OCI-LY3 (cell line): ENCODE results near the gene ZDHHC14.

Source experiments
- H2AFZ ChIP-seq: fragments of 200-600, 300-600 bp; shearing (Covaris generic); 2 replicates; pipeline ENCODE4 v1.6.0; 2014; ENCODE audit warnings: antibody characterized with exemption, low read depth, low read length
- H3K27ac ChIP-seq: fragments of 200-600, 300-600 bp; sonication (generic); 2 replicates; pipeline ENCODE4 v1.5.1; 2014; ENCODE audit warnings: mild to moderate bottlenecking, low read length, moderate library complexity, mixed read lengths
- H3K27me3 ChIP-seq: fragments of 200-600, 300-600 bp; sonication (generic); 2 replicates; pipeline ENCODE4 v1.6.1; 2014; ENCODE audit warnings: low read depth, low read length, mixed read lengths
- H3K36me3 ChIP-seq: fragments of 200-600, 300-600 bp; sonication (generic); replicated peaks from 2 replicates; pipeline ENCODE3; 2014; ENCODE audit warnings: low read depth, low read length, mixed read lengths
- H3K4me1 ChIP-seq: fragments of 300-600, 200-600 bp; sonication (generic); 2 replicates; pipeline ENCODE4 v1.6.1; 2014; ENCODE audit warnings: low read length, mixed read lengths
- H3K4me2 ChIP-seq: fragments of 200-600, 300-600 bp; sonication (generic); 2 replicates; pipeline ENCODE4 v1.6.1; 2014; ENCODE audit warnings: low read length, mixed read lengths
- H3K4me3 ChIP-seq: fragments of 300-600, 200-600 bp; sonication (generic); 2 replicates; pipeline ENCODE4 v1.5.1; 2014; ENCODE audit warnings: antibody characterized with exemption, mild to moderate bottlenecking, low read length, moderate library complexity
- H3K79me2 ChIP-seq: fragments of 300-600, 200-600 bp; shearing (Covaris generic); 2 replicates; pipeline ENCODE4 v1.6.1; 2014; ENCODE audit warnings: mild to moderate bottlenecking, low read length, mixed read lengths
- H3K9ac ChIP-seq: fragments of 300-600, 200-600 bp; shearing (Covaris generic); 2 replicates; pipeline ENCODE4 v1.6.0; 2014; ENCODE audit warnings: mild to moderate bottlenecking, low read length, moderate library complexity
- H3K9me3 ChIP-seq: fragments of 200-600, 300-600 bp; shearing (Covaris generic); 2 replicates; pipeline ENCODE4 v1.6.1; 2014; ENCODE audit warnings: low read length, mixed read lengths; ENCODE audit not compliant: insufficient read depth
- H4K20me1 ChIP-seq: fragments of 200-600, 300-600 bp; sonication (generic); 2 replicates; pipeline ENCODE4 v1.6.1; 2016; ENCODE audit warnings: low read length, mixed read lengths; ENCODE audit not compliant: insufficient read depth
- EZH2phosphoT487 ChIP-seq: fragments of 200-600 bp; shearing (Covaris generic); IDR thresholded peaks from 2 replicates; pipeline ENCODE4 v1.6.1; 2018; ENCODE audit warnings: antibody characterized with exemption, mixed run types, low read depth
- TF ChIP-seq, protein P1 (sequence below): fragments of 200-600, 300-600 bp; sonication (generic); IDR thresholded peaks from 2 replicates; pipeline ENCODE4 v1.5.1; 2014; ENCODE audit warnings: antibody characterized with exemption, low read length, low read depth

ZDHHC14 gene

DNA sequence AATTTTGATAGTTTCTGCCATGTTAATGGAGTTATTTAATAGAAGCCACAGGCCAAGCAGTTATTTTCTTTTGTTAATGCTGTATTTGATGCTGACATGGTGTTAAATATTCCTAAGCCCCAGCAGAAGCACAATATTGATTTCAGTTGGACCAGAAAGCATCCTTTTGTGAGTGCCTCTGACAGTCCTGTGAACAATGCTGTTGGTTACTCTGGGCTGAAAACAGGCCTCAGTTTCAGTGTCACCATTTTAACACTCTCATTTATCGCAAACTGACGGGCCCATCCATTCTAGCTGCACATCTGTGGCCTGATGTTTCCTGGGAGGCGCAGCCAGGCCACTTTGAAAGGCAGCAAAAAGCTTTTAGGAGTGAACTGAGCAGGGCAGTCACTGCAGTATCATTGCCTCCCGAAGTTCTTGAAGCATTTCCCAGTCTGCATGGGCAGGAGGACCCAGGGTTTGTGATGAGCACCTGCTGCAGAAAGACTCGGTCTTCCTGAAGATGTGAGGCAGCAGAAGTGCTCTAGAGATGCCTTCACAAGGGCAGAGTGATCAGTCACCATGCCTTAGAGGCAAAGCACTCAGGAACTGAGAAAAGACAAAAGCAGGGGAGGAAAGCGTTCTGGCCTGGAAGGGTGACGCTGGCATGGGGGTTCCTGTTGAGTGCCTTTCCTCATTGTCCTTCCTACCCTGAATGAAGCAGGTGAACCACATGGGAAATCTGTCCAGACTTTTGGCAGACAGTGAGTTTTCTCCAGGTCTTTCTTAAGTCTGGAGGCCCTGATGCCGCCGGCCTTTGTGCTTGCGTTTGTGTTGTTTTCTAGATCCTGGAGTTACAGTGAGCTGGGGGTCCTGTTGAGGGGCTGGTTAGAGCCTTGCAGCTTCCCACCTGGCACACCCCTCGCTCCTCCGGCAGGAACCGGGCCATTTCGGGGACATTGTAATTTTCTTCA, 74.0 kb downstream of the ZDHHC14 start:
- H3K4me1 ChIP-seq = peaks cover 51% of the 10 kb centered on the region
- no peak for TF ChIP-seq EZH2phosphoT487
- TF ChIP-seq, protein P1, sequence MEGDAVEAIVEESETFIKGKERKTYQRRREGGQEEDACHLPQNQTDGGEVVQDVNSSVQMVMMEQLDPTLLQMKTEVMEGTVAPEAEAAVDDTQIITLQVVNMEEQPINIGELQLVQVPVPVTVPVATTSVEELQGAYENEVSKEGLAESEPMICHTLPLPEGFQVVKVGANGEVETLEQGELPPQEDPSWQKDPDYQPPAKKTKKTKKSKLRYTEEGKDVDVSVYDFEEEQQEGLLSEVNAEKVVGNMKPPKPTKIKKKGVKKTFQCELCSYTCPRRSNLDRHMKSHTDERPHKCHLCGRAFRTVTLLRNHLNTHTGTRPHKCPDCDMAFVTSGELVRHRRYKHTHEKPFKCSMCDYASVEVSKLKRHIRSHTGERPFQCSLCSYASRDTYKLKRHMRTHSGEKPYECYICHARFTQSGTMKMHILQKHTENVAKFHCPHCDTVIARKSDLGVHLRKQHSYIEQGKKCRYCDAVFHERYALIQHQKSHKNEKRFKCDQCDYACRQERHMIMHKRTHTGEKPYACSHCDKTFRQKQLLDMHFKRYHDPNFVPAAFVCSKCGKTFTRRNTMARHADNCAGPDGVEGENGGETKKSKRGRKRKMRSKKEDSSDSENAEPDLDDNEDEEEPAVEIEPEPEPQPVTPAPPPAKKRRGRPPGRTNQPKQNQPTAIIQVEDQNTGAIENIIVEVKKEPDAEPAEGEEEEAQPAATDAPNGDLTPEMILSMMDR = no peak
- peak overlapping the region; percentile 71; the same call in 1 of the 2 replicates for H2AFZ ChIP-seq
- H3K9ac ChIP-seq = peak overlapping the region; percentile 54; the same call in 1 of the 2 replicates
- no peaks in the 10 kb centered on the region for H3K27me3 ChIP-seq
- H3K4me2 ChIP-seq = peak overlapping the region; percentile 53
- H4K20me1 ChIP-seq = no peaks in the 10 kb centered on the region
- H3K36me3 ChIP-seq = no peaks in the 10 kb centered on the region
- H3K79me2 ChIP-seq = peaks cover 8% of the 10 kb centered on the region; the same call in 1 of the 2 replicates
- H3K4me3 ChIP-seq = no peak overlapping the region
- peak overlapping the region; percentile 90 for H3K27ac ChIP-seq
- H3K9me3 ChIP-seq = no peaks in the 10 kb centered on the region

DNA sequence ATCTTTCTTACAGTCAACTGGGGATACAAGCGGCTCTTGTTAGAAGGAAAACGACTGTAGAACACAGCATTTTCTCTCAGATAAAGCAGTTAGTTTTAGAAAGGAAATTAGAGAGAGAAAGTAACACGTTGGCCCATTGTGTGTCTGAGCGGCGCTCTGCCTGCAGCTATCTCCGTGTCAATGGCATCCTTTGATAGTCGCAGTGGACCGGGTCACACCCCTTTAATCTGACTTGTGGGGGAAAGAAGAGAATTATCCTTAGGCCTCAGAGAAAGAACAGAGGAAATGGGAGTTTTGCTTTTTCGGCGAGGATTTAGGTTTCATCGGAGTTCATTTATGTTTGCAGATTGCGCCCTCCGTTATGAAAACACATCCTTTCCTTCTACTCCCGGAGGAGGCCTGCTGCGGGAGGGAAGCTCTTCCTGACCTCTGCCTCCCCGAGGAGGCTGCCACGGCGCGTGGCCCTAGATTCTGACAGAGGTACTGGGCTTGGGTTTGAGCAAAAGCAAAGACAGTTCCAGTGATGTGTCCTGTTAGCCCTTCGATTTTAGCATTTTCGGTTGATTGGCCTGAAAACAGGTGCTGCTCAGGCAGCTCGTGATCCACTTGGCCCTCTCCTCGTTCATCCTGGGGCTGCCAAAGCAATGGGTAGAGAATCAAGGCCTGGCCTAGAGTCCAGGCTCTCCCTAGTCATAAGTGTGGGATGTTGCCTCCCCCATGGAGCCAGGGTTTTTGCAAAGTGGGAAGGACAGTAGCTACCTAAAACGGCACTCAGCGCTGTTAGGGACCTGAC, 74.9 kb downstream of the ZDHHC14 start:
- Histone ChIP-seq H3K79me2 (peaks cover 8% of the 10 kb centered on the region; the same call in 1 of the 2 replicates), H2AFZ (peak overlapping the region; percentile 71; the same call in 1 of the 2 replicates), H3K4me2 (peak overlapping the region; percentile 53), H3K27ac (peak overlapping the region; percentile 90), H3K9ac (peak overlapping the region; percentile 54; the same call in 1 of the 2 replicates), H3K27me3 (no peaks in the 10 kb centered on the region), H4K20me1 (no peaks in the 10 kb centered on the region), H3K4me3 (0 out of 2 replicates have a peak overlapping the region, but pooled peaks have one; percentile 24), H3K9me3 (no peaks in the 10 kb centered on the region), H3K36me3 (no peaks in the 10 kb centered on the region), H3K4me1 (peaks cover 60% of the 10 kb centered on the region)
- TF ChIP-seq, protein P1 = no peak
- TF ChIP-seq EZH2phosphoT487 = no peak

DNA sequence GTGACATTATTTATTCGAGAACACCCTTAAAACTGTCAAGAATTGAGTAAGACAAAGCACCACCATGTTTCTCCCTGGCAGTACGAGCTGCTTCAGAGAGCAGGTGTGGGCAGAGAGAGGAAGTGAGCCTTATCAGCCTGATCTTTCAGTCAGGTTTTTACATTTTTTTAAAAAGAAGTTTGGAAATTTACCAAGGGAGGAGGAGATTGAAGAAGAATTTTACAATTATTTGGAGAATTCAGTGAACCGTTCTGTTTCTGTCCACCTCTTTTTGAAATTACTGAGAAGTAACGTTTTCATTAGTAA, 75.5 kb downstream of the ZDHHC14 start:
- Histone ChIP-seq H3K9ac (peak overlapping the region; percentile 54; the same call in 1 of the 2 replicates), H3K36me3 (no peaks in the 10 kb centered on the region), H3K27me3 (no peaks in the 10 kb centered on the region), H4K20me1 (no peaks in the 10 kb centered on the region), H3K4me1 (peaks cover 65% of the 10 kb centered on the region), H2AFZ (peak overlapping the region; percentile 41; the same call in 1 of the 2 replicates), H3K27ac (peak overlapping the region; percentile 90), H3K4me3 (no peak overlapping the region), H3K79me2 (peaks cover 8% of the 10 kb centered on the region; the same call in 1 of the 2 replicates), H3K9me3 (no peaks in the 10 kb centered on the region), H3K4me2 (peak overlapping the region; percentile 53)
- TF ChIP-seq EZH2phosphoT487 = no peak

DNA sequence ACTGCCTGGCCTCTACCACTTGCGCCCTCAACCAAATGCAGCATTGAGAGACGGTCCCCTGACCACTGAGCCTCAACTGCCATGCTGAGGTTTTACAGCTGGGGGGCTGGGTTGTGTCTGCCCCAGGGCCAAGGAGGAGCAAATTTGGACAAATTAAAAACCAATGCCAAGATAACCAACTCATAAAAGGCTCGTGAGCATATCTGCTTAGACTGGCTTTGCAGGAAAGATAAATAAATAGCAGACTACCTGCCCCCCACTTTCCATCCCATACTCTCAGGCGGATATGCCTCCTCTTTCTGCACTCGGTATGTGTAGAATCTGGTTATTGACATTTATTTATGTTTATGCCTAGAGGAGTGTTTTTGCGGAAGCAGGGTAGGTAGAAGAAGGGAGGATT, 76.8 kb downstream of the ZDHHC14 start:
- H2AFZ ChIP-seq = no peak overlapping the region
- TF ChIP-seq, protein P1 = no peak
- TF ChIP-seq EZH2phosphoT487 = no peak
- H3K4me2 ChIP-seq = peak overlapping the region; percentile 84
- no peaks in the 10 kb centered on the region for H3K9me3 ChIP-seq
- H3K4me1 ChIP-seq = peaks cover 79% of the 10 kb centered on the region
- H3K9ac ChIP-seq = no peak overlapping the region
- no peaks in the 10 kb centered on the region for H3K27me3 ChIP-seq
- H3K36me3 ChIP-seq = no peaks in the 10 kb centered on the region
- H3K79me2 ChIP-seq = peaks cover 8% of the 10 kb centered on the region; the same call in 1 of the 2 replicates
- peak overlapping the region; percentile 90 for H3K27ac ChIP-seq
- H3K4me3 ChIP-seq = peak overlapping the region; percentile 59; the same call in 1 of the 2 replicates
- H4K20me1 ChIP-seq = no peaks in the 10 kb centered on the region
